ENCODE results near the gene GOLGA6L2. TPM values are rescaled to one million over a fixed set of nuclear protein-coding genes. Genes with fewer than 3 reads are reported as not detected.

The GOLGA6L2 gene
- total RNA-seq: not detected

- Histone ChIP-seq H3K27ac (no peak within 1 kb of the TSS), H3K9me3 (no peaks in the 10 kb centered on the region), H3K4me1 (no peaks in the 10 kb centered on the region), H3K27me3 (no peaks in the 10 kb centered on the region), H3K36me3 (no peaks in the 10 kb centered on the region), H3K4me3 (no peak within 1 kb of the TSS)
- DNase-seq: no peak
- intact Hi-C loops (cut with DNase I; ENCODE audit: low total_unique reads): no loop called here
- ATAC-seq: no peak
- TF ChIP-seq POLR2A (IDR thresholded peaks at IDR 0.05): no peak
- in situ Hi-C loops (cut with MboI; ENCODE audit: low sequenced_read_pairs in 4 of 4): no loop called here
Observed at GRCh38 chr15:23447107-23447500, at the start of gene GOLGA6L2. GOLGA6L2 (minus strand) TSS chr15:23447243; CDS start chr15:23447181, 62 bp downstream.

- Histone ChIP-seq H3K27ac (no peak overlapping the region), H3K4me3 (no peak overlapping the region), H3K4me1 (no peaks in the 10 kb centered on the region), H3K36me3 (no peaks in the 10 kb centered on the region), H3K9me3 (no peaks in the 10 kb centered on the region), H3K27me3 (no peaks in the 10 kb centered on the region)
- DNase-seq: no peak
- intact Hi-C loops (cut with DNase I; ENCODE audit: low total_unique reads) (no loop called here), in situ Hi-C loops (cut with MboI; ENCODE audit: low sequenced_read_pairs in 4 of 4) (no loop called here)
- ATAC-seq: no peak
- TF ChIP-seq CTCF (IDR thresholded peaks at IDR 0.05 in 4 of 5, conservative IDR thresholded peaks at IDR 0.05 in 1 of 5) (no peak), POLR2A (IDR thresholded peaks at IDR 0.05) (no peak)
Observed at GRCh38 chr15:23484870-23485269, 37.8 kb upstream of the GOLGA6L2 start.

DNA sequence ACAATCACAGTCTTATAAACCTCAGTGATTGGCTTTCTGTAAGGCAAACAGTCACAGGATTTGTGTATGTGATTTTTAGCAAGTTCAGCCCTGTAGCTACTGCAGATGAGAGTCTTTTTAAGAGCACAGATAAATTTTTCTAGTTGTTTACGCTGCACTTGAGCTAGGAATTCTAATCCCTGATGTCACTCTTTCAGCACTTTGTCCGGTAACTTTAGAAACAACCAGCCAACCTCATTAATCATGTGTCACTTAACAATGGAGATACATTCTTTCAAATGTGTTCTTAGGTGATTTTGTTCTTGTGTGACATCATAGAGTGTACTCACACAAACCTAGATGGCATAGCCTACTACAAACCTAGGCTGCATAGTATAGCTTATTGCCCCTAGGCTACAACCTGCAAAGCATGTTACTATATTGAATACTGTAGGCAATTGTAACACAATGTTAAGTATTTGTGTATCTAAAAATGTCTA is 36.8 kb upstream of the GOLGA6L2 start:
- TF ChIP-seq CTCF (IDR thresholded peaks at IDR 0.05 in 4 of 5, conservative IDR thresholded peaks at IDR 0.05 in 1 of 5) (no peak), POLR2A (IDR thresholded peaks at IDR 0.05) (no peak)
- Histone ChIP-seq H3K9me3 (no peaks in the 10 kb centered on the region), H3K27ac (no peak overlapping the region), H3K27me3 (no peaks in the 10 kb centered on the region), H3K4me3 (no peak overlapping the region), H3K36me3 (no peaks in the 10 kb centered on the region), H3K4me1 (no peaks in the 10 kb centered on the region)
- intact Hi-C loops (cut with DNase I; ENCODE audit: low total_unique reads) (no loop called here), in situ Hi-C loops (cut with MboI; ENCODE audit: low sequenced_read_pairs in 4 of 4) (no loop called here)
- DNase-seq: no peak
- ATAC-seq: no peak

DNA sequence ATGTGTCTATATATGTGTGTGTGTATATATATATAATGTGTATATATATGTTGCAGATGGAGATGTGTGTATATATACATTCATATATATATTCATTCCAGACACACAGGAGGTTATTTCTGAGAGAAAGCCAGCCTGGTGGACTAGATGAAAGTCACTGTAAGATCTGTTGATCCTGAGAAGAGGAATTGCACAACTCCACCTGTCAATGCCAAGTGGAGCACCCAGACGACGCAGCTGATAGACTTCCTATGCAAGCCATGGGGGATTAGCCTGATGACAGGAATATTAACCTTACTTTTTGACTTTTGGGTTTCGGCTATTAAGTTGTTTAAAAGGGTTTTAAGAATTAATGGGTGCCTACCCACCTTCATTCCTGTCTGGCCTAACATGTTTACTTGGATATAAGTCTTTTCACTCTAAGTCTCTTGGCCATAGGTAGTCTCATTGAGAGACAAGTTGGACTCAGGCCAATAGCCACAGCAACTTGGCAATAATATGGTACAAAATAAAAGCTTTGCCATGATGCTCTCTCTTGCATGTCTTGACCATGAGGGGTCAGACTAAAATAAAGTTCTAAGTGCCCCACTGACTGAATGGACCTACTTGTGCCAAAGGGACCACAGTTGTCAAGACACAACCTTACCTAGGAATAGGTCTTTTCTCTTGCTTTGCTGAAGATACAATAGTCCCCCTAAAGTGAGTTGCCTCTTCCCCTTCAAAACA is 35.9 kb upstream of the GOLGA6L2 start:
- no peak for TF ChIP-seq CTCF (IDR thresholded peaks at IDR 0.05 in 4 of 5, conservative IDR thresholded peaks at IDR 0.05 in 1 of 5)
- no peak for TF ChIP-seq POLR2A (IDR thresholded peaks at IDR 0.05)
- no peaks in the 10 kb centered on the region for H3K9me3 ChIP-seq
- in situ Hi-C loops (cut with MboI; ENCODE audit: low sequenced_read_pairs in 4 of 4) (no loop called here), intact Hi-C loops (cut with DNase I; ENCODE audit: low total_unique reads) (no loop called here)
- H3K4me3 ChIP-seq: no peak overlapping the region
- no peaks in the 10 kb centered on the region for H3K27me3 ChIP-seq
- H3K27ac ChIP-seq: no peak overlapping the region
- no peaks in the 10 kb centered on the region for H3K36me3 ChIP-seq
- ATAC-seq (no peak), DNase-seq (no peak)
- H3K4me1 ChIP-seq: no peaks in the 10 kb centered on the region

GRCh38 chr15:23482228-23482627 is 35.2 kb upstream of the GOLGA6L2 start:
- DNase-seq: no peak
- no peak for TF ChIP-seq CTCF (IDR thresholded peaks at IDR 0.05 in 4 of 5, conservative IDR thresholded peaks at IDR 0.05 in 1 of 5)
- TF ChIP-seq POLR2A (IDR thresholded peaks at IDR 0.05): no peak
- Histone ChIP-seq H3K27me3 (no peaks in the 10 kb centered on the region), H3K36me3 (no peaks in the 10 kb centered on the region), H3K27ac (no peak overlapping the region), H3K9me3 (no peaks in the 10 kb centered on the region), H3K4me3 (no peak overlapping the region), H3K4me1 (no peaks in the 10 kb centered on the region)
- ATAC-seq: no peak
- in situ Hi-C loops (cut with MboI; ENCODE audit: low sequenced_read_pairs in 4 of 4): no loop called here
- intact Hi-C loops (cut with DNase I; ENCODE audit: low total_unique reads): no loop called here
